HepG2 (cell line): ENCODE measurements around the gene GIPC2. TPM values are rescaled to one million over a fixed set of nuclear protein-coding genes. Genes with fewer than 3 reads are reported as not detected.

Experiments
- ATAC-seq: fragments of 200-7000 bp; cut with Tn5 transposase; 3 replicates; pipeline ENCODE4 v1.9.1; 2020; ENCODE audit warnings: mild to moderate bottlenecking, moderate library complexity
- BruUV-seq: library from RNA; stranded (reverse); fragments of 400-500 nt; replicated peaks from 2 replicates; lab custom pipeline; 2021; lab: Mats Ljungman, UMichigan
- CTCF ChIA-PET: fragments of 300-600 bp; formaldehyde crosslinking; extraction: SDS; loops from one replicate; lab custom pipeline; 2021; ENCODE audit warnings: low total read pairs, inconsistent platforms, low intra/inter-chr PET ratio; lab: Yijun Ruan, JAX
- POLR2A ChIA-PET: fragments of 350-600 bp; sonication (Branson Sonifier 250); formaldehyde crosslinking; loops from one replicate; lab custom pipeline; 2020; ENCODE audit warnings: antibody characterized with exemption, inconsistent platforms; lab: Yijun Ruan, JAX
- DNase-seq: peaks from one replicate; pipeline ENCODE4 v3.0.0-alpha.2; 2015; ENCODE audit warnings: low spot score
- FAIRE-seq: peaks from 3 replicates; lab custom pipeline; 2011; peaks lifted over from hg19 to GRCh38; lab: Jason Lieb, UNC
- H2AFZ ChIP-seq: one replicate; pipeline ENCODE4 v1.6.1; 2011; ENCODE audit warnings: low read length, inconsistent platforms
- H3K27ac ChIP-seq: fragments of 300-600 bp; 3 replicates; pipeline ENCODE4 v1.8.0; 2011; ENCODE audit warnings: mixed run types, mild to moderate bottlenecking, mixed read lengths, low read length, inconsistent platforms; ENCODE audit not compliant: insufficient read depth; ENCODE audit errors: extremely low read length
- H3K27me3 ChIP-seq, 2 experiments: fragments of 200-600 bp in 1 of 2; 2 replicates in 1 of 2; 3 replicates in 1 of 2; pipeline versions ENCODE4 v1.6.0 to v1.8.0; 2011; ENCODE audit warnings: low read length in 2 of 2, mild to moderate bottlenecking in 2 of 2, moderate library complexity in 2 of 2, inconsistent platforms in 1 of 2; ENCODE audit not compliant: insufficient read depth in 2 of 2, control insufficient read depth in 1 of 2
- H3K36me3 ChIP-seq, 2 experiments: fragments of 200-600 bp in 1 of 2; replicated peaks in 1 of 2; 2 replicates in 1 of 2; 3 replicates in 1 of 2; pipeline versions ENCODE4 v1.5.1 to v1.8.0; 2011; ENCODE audit warnings: low read length in 2 of 2, inconsistent platforms in 1 of 2; ENCODE audit not compliant: insufficient read depth in 2 of 2, control insufficient read depth in 1 of 2
- H3K4me1 ChIP-seq: 2 replicates; pipeline ENCODE4 v1.5.1; 2012; ENCODE audit warnings: low read length, inconsistent platforms; ENCODE audit not compliant: insufficient read depth
- H3K4me2 ChIP-seq: 2 replicates; pipeline ENCODE4 v1.6.0; 2011; ENCODE audit warnings: low read depth, low read length, inconsistent platforms
- H3K4me3 ChIP-seq, 3 experiments: fragments of 200-600 bp in 1 of 3; sonication (generic), shearing (Covaris generic) in 1 of 3; replicated peaks in 1 of 3; 2 replicates each; pipeline ENCODE4 v1.5.1; 2011 to 2016; ENCODE audit warnings: low read length in 3 of 3, inconsistent platforms in 2 of 3, low read depth in 2 of 3, mild to moderate bottlenecking in 2 of 3, control low read depth in 1 of 3, mixed read lengths in 1 of 3; ENCODE audit not compliant: insufficient read depth in 1 of 3
- H3K79me2 ChIP-seq: one replicate; pipeline ENCODE4 v1.6.1; 2011; ENCODE audit warnings: low read length, inconsistent platforms; ENCODE audit not compliant: insufficient read depth
- H3K9ac ChIP-seq: 2 replicates; pipeline ENCODE4 v1.6.0; 2011; ENCODE audit warnings: mild to moderate bottlenecking, low read depth, low read length, inconsistent platforms; ENCODE audit not compliant: insufficient read depth
- H3K9me3 ChIP-seq: 2 replicates; pipeline ENCODE4 v1.5.1; 2012; ENCODE audit warnings: mild to moderate bottlenecking, low read length
- H4K20me1 ChIP-seq: 2 replicates; pipeline ENCODE4 v1.6.0; 2011; ENCODE audit warnings: inconsistent platforms, mild to moderate bottlenecking, low read length, moderate library complexity; ENCODE audit not compliant: insufficient read depth
- ARID3A ChIP-seq: IDR thresholded peaks from 2 replicates; pipeline ENCODE4 v1.6.1; 2012; ENCODE audit warnings: low read depth, low read length, improper control_type of control experiment
- FOXK1 ChIP-seq: sonication (generic); formaldehyde crosslinking; IDR thresholded peaks from 2 replicates; pipeline ENCODE4 v1.4.0; 2020; ENCODE audit warnings: low read depth, missing genetic modification reagents, borderline replicate concordance
- FOXK2 ChIP-seq: fragments of 450-650 bp; IDR thresholded peaks from 2 replicates; pipeline ENCODE4 v1.6.1; 2016
- NFKB2 ChIP-seq: sonication (generic); formaldehyde crosslinking; IDR thresholded peaks from 2 replicates; pipeline ENCODE4 v1.4.0; 2020; ENCODE audit warnings: missing genetic modification reagents, borderline replicate concordance
- POGZ ChIP-seq: sonication (generic); formaldehyde crosslinking; IDR thresholded peaks from 2 replicates; pipeline ENCODE4 v1.4.0; 2020; ENCODE audit warnings: mild to moderate bottlenecking, missing genetic modification reagents
- RAD21 ChIP-seq: fragments of 450-650 bp; formaldehyde crosslinking; IDR thresholded peaks from 2 replicates; pipeline ENCODE4 v1.5.0; 2020; ENCODE audit warnings: mild to moderate bottlenecking
- RFXAP ChIP-seq: sonication (generic); formaldehyde crosslinking; IDR thresholded peaks from 2 replicates; pipeline ENCODE4 v1.4.0; 2020; ENCODE audit warnings: missing genetic modification reagents, borderline replicate concordance
- SMC3 ChIP-seq: IDR thresholded peaks from 2 replicates; pipeline ENCODE4 v1.6.1; 2011; ENCODE audit warnings: low read length, improper control_type of control experiment
- SOX13 ChIP-seq, 3 experiments: fragments of 450-650 bp in 1 of 3; sonication (generic) in 1 of 3; formaldehyde crosslinking in 1 of 3; IDR thresholded peaks in 2 of 3; conservative IDR thresholded peaks in 1 of 3; 2 replicates each; pipeline versions ENCODE4 v1.5.0 to v1.6.1; 2016 to 2020; ENCODE audit warnings: antibody characterized with exemption in 1 of 3, mild to moderate bottlenecking in 1 of 3, missing compliant biosample characterization in 1 of 3, missing genetic modification reagents in 1 of 3, moderate library complexity in 1 of 3
- ZNF44 ChIP-seq: sonication (generic); formaldehyde crosslinking; IDR thresholded peaks from 2 replicates; pipeline ENCODE4 v1.5.1; 2020; ENCODE audit warnings: mild to moderate bottlenecking, missing genetic modification reagents
- ZNF747 ChIP-seq: sonication (generic); formaldehyde crosslinking; IDR thresholded peaks from 2 replicates; pipeline ENCODE4 v1.8.1; 2023; ENCODE audit warnings: missing genetic modification reagents, mild to moderate bottlenecking, borderline replicate concordance
- ZNF775 ChIP-seq: sonication (generic); formaldehyde crosslinking; IDR thresholded peaks from 2 replicates; pipeline ENCODE4 v1.4.0; 2020; ENCODE audit warnings: missing genetic modification reagents, mild to moderate bottlenecking, moderate library complexity, borderline replicate concordance
- ZSCAN9 ChIP-seq: IDR thresholded peaks from 2 replicates; pipeline ENCODE4 v1.6.1; 2016; ENCODE audit warnings: borderline replicate concordance
- whole genome bisulfite sequencing: methylation state at CpG from one replicate; pipeline ENCODE4 v1.1.6; 2017; ENCODE audit warnings: low lambda C conversion rate; 5-methylcytosine and 5-hydroxymethylcytosine counted together
- in situ Hi-C: cut with HindIII; loops from 2 replicates; pipeline ENCODE4 v1.10.0; 2017; ENCODE audit warnings: low pct_unique_long_range_greater_than_20kb; ENCODE audit not compliant: extremely low pct_ligation_motif_present
- intact Hi-C: fragments of 100-400 bp; cut with micrococcal nuclease; formaldehyde crosslinking; loops from one replicate; pipeline ENCODE4 v1.10.0; 2022; ENCODE audit not compliant: unreplicated experiment
- polyA plus RNA-seq, 8 experiments: library from polyadenylated mRNA; depleted of rRNA in 3 of 8; stranded (reverse) in 7 of 8; unstranded in 1 of 8; fragments of >200 nt; fragmentation: Illumina TruSeq in 4 of 8; extraction: Trizol in 4 of 8; gene quantifications; 2 replicates each; pipeline versions ENCODE4 v1.2.1 to v1.2.3, GENCODE V29; 2011 to 2016; ENCODE audit warnings: low read depth in 4 of 8, missing spikeins in 1 of 8, mixed read lengths in 1 of 8; ENCODE audit not compliant: insufficient read depth in 1 of 8
- total RNA-seq, 5 experiments: library from RNA; depleted of rRNA; stranded (reverse); fragments of >200 nt; fragmentation: Illumina TruSeq; extraction: Trizol; gene quantifications; 2 replicates each; pipeline ENCODE4 v1.2.3, GENCODE V29; 2016; ENCODE audit warnings: low read depth in 1 of 5
- TF ChIP-seq, protein P1 (sequence below): IDR thresholded peaks from 2 replicates; pipeline ENCODE4 v1.6.1; 2016; ENCODE audit warnings: mild to moderate bottlenecking
- TF ChIP-seq, protein P2 (sequence below): IDR thresholded peaks from 2 replicates; pipeline ENCODE4 v1.4.0; 2020; ENCODE audit warnings: mild to moderate bottlenecking, missing genetic modification reagents

The GIPC2 gene
- total and polyA plus RNA-seq, 2 of the 13 experiments (the other 11 are each of a cell fraction or from before 2014, with no cell fraction given), result 6.1 to 21.6 TPM

GRCh38 chr1:78114034-78114956, 68.5 kb downstream of the GIPC2 start:
- BruUV-seq, result no TSS peak
- FAIRE-seq, result no peak
- ChIA-PET CTCF (interaction anchor here (0.6 to 2.0 kb wide), 7 partner anchors 109 to 966 kb away, joined by 3 to 13 read pairs (median 3); no protein-coding TSS in a partner anchor), POLR2A (interaction anchor here (1.0 to 2.3 kb wide), 2 partner anchors 110 to 132 kb away, joined by 3 to 13 read pairs; partner anchors contain the start of gene DNAJB4)
- Histone ChIP-seq H3K9ac (no peak overlapping the region), H3K9me3 (no peaks in the 10 kb centered on the region), H3K27me3 (no peaks in the 10 kb centered on the region), H3K36me3 (no peaks in the 10 kb centered on the region; a peak in 2 of 5 replicates), H3K79me2 (no peaks in the 10 kb centered on the region), H3K27ac (no peak overlapping the region), H3K4me2 (no peak overlapping the region), H2AFZ (no peak overlapping the region), H4K20me1 (no peaks in the 10 kb centered on the region), H3K4me3 (no peak overlapping the region), H3K4me1 (peaks cover 25% of the 10 kb centered on the region)
- peak; percentile 87 for ATAC-seq
- in situ Hi-C loops, result loop anchor here (10.0 kb wide), 1 partner anchor 139 kb away; the partner anchor contains the start of gene FUBP1
- intact Hi-C loops, result loop anchor here (1.0 to 5.0 kb wide), 4 partner anchors 67 to 289 kb away; partner anchors contain the start of genes FUBP1 and GIPC2
- DNase-seq, result peak; percentile 75
- WGBS, result 80% methylated on average over 5 of the region's 9 CpGs
- TF ChIP-seq ARID3A (peak; percentile 34; the same call in 1 of the 2 replicates), NFKB2 (CRISPR knock-in tag) (no peak), FOXK2 (no peak), ZNF747 (CRISPR knock-in tag) (no peak), ZSCAN9 (0 out of 2 replicates have a peak, but pooled peaks have one; percentile 51), SOX13 (IDR thresholded peaks at IDR 0.05) (no peak), SOX13 (CRISPR knock-in tag; conservative IDR thresholded peaks at IDR 0.05 in 1 of 2, IDR thresholded peaks at IDR 0.05 in 1 of 2) (peak in 1 of 2 experiments; percentile 16; a peak in 1 of 4 replicates), FOXK1 (0 out of 2 replicates have a peak, but pooled peaks have one; percentile 18), ZNF775 (CRISPR knock-in tag) (no peak), RAD21 (CRISPR knock-in tag) (peak; percentile 75; the same call in 1 of the 2 replicates), POGZ (CRISPR knock-in tag) (0 out of 2 replicates have a peak, but pooled peaks have one; percentile 17), SMC3 (peak; percentile 94), RFXAP (CRISPR knock-in tag) (no peak), ZNF44 (CRISPR knock-in tag) (no peak)
- TF ChIP-seq, protein P1, sequence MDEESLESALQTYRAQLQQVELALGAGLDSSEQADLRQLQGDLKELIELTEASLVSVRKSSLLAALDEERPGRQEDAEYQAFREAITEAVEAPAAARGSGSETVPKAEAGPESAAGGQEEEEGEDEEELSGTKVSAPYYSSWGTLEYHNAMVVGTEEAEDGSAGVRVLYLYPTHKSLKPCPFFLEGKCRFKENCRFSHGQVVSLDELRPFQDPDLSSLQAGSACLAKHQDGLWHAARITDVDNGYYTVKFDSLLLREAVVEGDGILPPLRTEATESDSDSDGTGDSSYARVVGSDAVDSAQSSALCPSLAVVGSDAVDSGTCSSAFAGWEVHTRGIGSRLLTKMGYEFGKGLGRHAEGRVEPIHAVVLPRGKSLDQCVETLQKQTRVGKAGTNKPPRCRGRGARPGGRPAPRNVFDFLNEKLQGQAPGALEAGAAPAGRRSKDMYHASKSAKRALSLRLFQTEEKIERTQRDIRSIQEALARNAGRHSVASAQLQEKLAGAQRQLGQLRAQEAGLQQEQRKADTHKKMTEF, result 0 out of 2 replicates have a peak, but pooled peaks have one; percentile 21
- TF ChIP-seq, protein P2, sequence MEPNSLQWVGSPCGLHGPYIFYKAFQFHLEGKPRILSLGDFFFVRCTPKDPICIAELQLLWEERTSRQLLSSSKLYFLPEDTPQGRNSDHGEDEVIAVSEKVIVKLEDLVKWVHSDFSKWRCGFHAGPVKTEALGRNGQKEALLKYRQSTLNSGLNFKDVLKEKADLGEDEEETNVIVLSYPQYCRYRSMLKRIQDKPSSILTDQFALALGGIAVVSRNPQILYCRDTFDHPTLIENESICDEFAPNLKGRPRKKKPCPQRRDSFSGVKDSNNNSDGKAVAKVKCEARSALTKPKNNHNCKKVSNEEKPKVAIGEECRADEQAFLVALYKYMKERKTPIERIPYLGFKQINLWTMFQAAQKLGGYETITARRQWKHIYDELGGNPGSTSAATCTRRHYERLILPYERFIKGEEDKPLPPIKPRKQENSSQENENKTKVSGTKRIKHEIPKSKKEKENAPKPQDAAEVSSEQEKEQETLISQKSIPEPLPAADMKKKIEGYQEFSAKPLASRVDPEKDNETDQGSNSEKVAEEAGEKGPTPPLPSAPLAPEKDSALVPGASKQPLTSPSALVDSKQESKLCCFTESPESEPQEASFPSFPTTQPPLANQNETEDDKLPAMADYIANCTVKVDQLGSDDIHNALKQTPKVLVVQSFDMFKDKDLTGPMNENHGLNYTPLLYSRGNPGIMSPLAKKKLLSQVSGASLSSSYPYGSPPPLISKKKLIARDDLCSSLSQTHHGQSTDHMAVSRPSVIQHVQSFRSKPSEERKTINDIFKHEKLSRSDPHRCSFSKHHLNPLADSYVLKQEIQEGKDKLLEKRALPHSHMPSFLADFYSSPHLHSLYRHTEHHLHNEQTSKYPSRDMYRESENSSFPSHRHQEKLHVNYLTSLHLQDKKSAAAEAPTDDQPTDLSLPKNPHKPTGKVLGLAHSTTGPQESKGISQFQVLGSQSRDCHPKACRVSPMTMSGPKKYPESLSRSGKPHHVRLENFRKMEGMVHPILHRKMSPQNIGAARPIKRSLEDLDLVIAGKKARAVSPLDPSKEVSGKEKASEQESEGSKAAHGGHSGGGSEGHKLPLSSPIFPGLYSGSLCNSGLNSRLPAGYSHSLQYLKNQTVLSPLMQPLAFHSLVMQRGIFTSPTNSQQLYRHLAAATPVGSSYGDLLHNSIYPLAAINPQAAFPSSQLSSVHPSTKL (CRISPR knock-in tag), result 0 out of 2 replicates have a peak, but pooled peaks have one; percentile 19
